GM12878 (cell line): Measurements from ENCODE around the gene HINT2. TPM values are rescaled to one million over a fixed set of nuclear protein-coding genes. Genes with fewer than 3 reads are reported as not detected.

ENCODE experiments used
- ATAC-seq: fragments of 200-7000 bp; cut with Tn5 transposase; 3 replicates; pipeline ENCODE4 v1.9.1; 2020; ENCODE audit warnings: mild to moderate bottlenecking, moderate library complexity
- BruUV-seq: library from RNA; stranded (reverse); fragments of 400-500 nt; replicated peaks from 2 replicates; lab custom pipeline; 2021; lab: Mats Ljungman, UMichigan
- CTCF ChIA-PET: fragments of 300-600 bp; sonication (Branson Sonifier 250); formaldehyde crosslinking; extraction: SDS; loops from one replicate; lab custom pipeline; 2021; ENCODE audit warnings: inconsistent platforms; lab: Yijun Ruan, JAX
- POLR2A ChIA-PET: fragments of 350-600 bp; formaldehyde crosslinking; extraction: SDS; loops from one replicate; lab custom pipeline; 2021; ENCODE audit warnings: inconsistent platforms; lab: Charles Lee
- RAD21 ChIA-PET: fragments of 300-600 bp; sonication (Branson Sonifier 250); formaldehyde crosslinking; loops from one replicate; lab custom pipeline; 2023; ENCODE audit warnings: antibody characterized with exemption; ENCODE audit not compliant: unreplicated experiment; lab: Charles Lee
- SMC1A ChIA-PET: fragments of 300-600 bp; sonication (Branson Sonifier 250); formaldehyde crosslinking; loops from one replicate; lab custom pipeline; 2023; ENCODE audit not compliant: unreplicated experiment, uncharacterized antibody; lab: Charles Lee
- DNase-seq: peaks from one replicate; pipeline ENCODE4 v3.0.0-alpha.2; 2011; ENCODE audit warnings: low read depth, low spot score
- FAIRE-seq: peaks from 3 replicates; lab custom pipeline; 2011; peaks lifted over from hg19 to GRCh38; lab: Jason Lieb, UNC
- H2AFZ ChIP-seq: 2 replicates; pipeline ENCODE4 v1.6.0; 2011; ENCODE audit warnings: low read depth, low read length, control low read depth; ENCODE audit not compliant: control insufficient read depth
- H3K27ac ChIP-seq: 2 replicates; pipeline ENCODE4 v1.5.1; 2011; ENCODE audit warnings: control low read depth; ENCODE audit not compliant: control insufficient read depth, insufficient read depth
- H3K27me3 ChIP-seq, 2 experiments: replicated peaks in 1 of 2; 2 replicates each; pipeline versions ENCODE4 v1.6.0 to v1.6.1; 2011; ENCODE audit warnings: low read length in 1 of 2; ENCODE audit not compliant: control insufficient read depth in 2 of 2, insufficient read depth in 2 of 2
- H3K36me3 ChIP-seq, 2 experiments: 2 replicates each; pipeline ENCODE4 v1.5.1; 2011; ENCODE audit warnings: low read length in 1 of 2; ENCODE audit not compliant: control insufficient read depth in 2 of 2, insufficient read depth in 2 of 2
- H3K4me1 ChIP-seq: 2 replicates; pipeline ENCODE4 v1.6.1; 2011; ENCODE audit warnings: mild to moderate bottlenecking, low read length, moderate library complexity, mixed read lengths; ENCODE audit not compliant: control insufficient read depth, insufficient read depth
- H3K4me2 ChIP-seq: 2 replicates; pipeline ENCODE4 v1.6.0; 2011; ENCODE audit warnings: control low read depth; ENCODE audit not compliant: control insufficient read depth, insufficient read depth
- H3K4me3 ChIP-seq: fragments of 200-600 bp; sonication (generic); 2 replicates; pipeline ENCODE4 v1.5.1; 2016
- H3K79me2 ChIP-seq: 2 replicates; pipeline ENCODE4 v1.6.0; 2011; ENCODE audit warnings: low read length; ENCODE audit not compliant: control insufficient read depth, insufficient read depth
- H3K9ac ChIP-seq: 2 replicates; pipeline ENCODE4 v1.8.0; 2011; ENCODE audit warnings: low read length, control low read depth, mixed read lengths; ENCODE audit not compliant: control insufficient read depth, insufficient read depth
- H3K9me3 ChIP-seq: replicated peaks from 3 replicates; pipeline ENCODE4 v1.5.1; 2011; ENCODE audit warnings: mild to moderate bottlenecking, low read length; ENCODE audit not compliant: control insufficient read depth, insufficient read depth
- H4K20me1 ChIP-seq: 2 replicates; pipeline ENCODE4 v1.6.0; 2011; ENCODE audit not compliant: control insufficient read depth, insufficient read depth
- EED ChIP-seq: sonication (generic); IDR thresholded peaks from 2 replicates; pipeline ENCODE4 v1.6.1; 2016; ENCODE audit warnings: antibody characterized with exemption, low read depth
- EP300 ChIP-seq, 2 experiments: fragments of 150-350 bp in 1 of 2; IDR thresholded peaks; 2 replicates each; pipeline ENCODE4 v1.6.1; 2011 to 2012; ENCODE audit warnings: low read depth in 2 of 2, low read length in 2 of 2, borderline replicate concordance in 1 of 2, improper control_type of control experiment in 1 of 2, inconsistent platforms in 1 of 2; ENCODE audit not compliant: control insufficient read depth in 1 of 2
- EZH2 ChIP-seq: IDR thresholded peaks from 2 replicates; pipeline ENCODE4 v1.6.1; 2012; ENCODE audit warnings: low read depth, mild to moderate bottlenecking, control low read depth, inconsistent platforms, low read length, borderline replicate concordance; ENCODE audit not compliant: control insufficient read depth
- HDGF ChIP-seq: fragments of 450-650 bp; IDR thresholded peaks from 2 replicates; pipeline ENCODE4 v1.6.1; 2016; ENCODE audit warnings: antibody characterized with exemption
- RAD21 ChIP-seq: IDR thresholded peaks from 2 replicates; pipeline ENCODE4 v1.6.1; 2011; ENCODE audit warnings: mild to moderate bottlenecking, low read depth, low read length, moderate library complexity; ENCODE audit not compliant: insufficient read depth
- RCOR1 ChIP-seq: conservative IDR thresholded peaks from 2 replicates; pipeline ENCODE4 v1.6.1; 2012; ENCODE audit warnings: low read depth, low read length, improper control_type of control experiment
- RUNX3 ChIP-seq: IDR thresholded peaks from 2 replicates; pipeline ENCODE4 v1.6.1; 2012; ENCODE audit warnings: low read length, inconsistent platforms
- SMC3 ChIP-seq: IDR thresholded peaks from 2 replicates; pipeline ENCODE4 v1.6.1; 2011; ENCODE audit warnings: low read length, improper control_type of control experiment, borderline replicate concordance
- SUPT20H ChIP-seq: IDR thresholded peaks from 2 replicates; pipeline ENCODE4 v1.6.1; 2011; ENCODE audit warnings: low read depth, mild to moderate bottlenecking, low read length, moderate library complexity, borderline replicate concordance; ENCODE audit not compliant: control insufficient read depth
- YY1 ChIP-seq: IDR thresholded peaks from 2 replicates; pipeline ENCODE4 v1.6.1; 2011; ENCODE audit warnings: low read depth, mild to moderate bottlenecking, low read length
- ZSCAN29 ChIP-seq: fragments of 450-650 bp; IDR thresholded peaks from 2 replicates; pipeline ENCODE4 v1.6.1; 2017; ENCODE audit warnings: mild to moderate bottlenecking, moderate library complexity
- WGBS: methylation state at CpG from one replicate; pipeline ENCODE4 v1.1.6; 2016; ENCODE audit warnings: low lambda C conversion rate; ENCODE audit not compliant: insufficient replicate concordance, insufficient coverage; ENCODE audit errors: missing lambda C conversion rate; 5-methylcytosine and 5-hydroxymethylcytosine counted together
- in situ Hi-C: fragments of 300-500 bp; cut with MboI; formaldehyde crosslinking; loops from 9 replicates; pipeline ENCODE4 v1.14.3; 2018; ENCODE audit warnings: mixed read lengths
- intact Hi-C: fragments of 100-400 bp; cut with micrococcal nuclease; formaldehyde crosslinking; loops from one replicate; pipeline ENCODE4 v1.14.2; 2022; ENCODE audit not compliant: unreplicated experiment
- polyA plus RNA-seq, 11 experiments: library from polyadenylated mRNA; depleted of rRNA in 4 of 11; unstranded in 6 of 11; stranded (reverse) in 5 of 11; fragments of >200 nt; fragmentation: Nextera tagmentation in 4 of 11; fragmentation: Illumina TruSeq in 1 of 11; extraction: Ambion mirVana in 4 of 11; extraction: Trizol in 1 of 11; gene quantifications; 1 replicate in 1 of 11; 2 replicates in 10 of 11; pipeline versions ENCODE4 v1.2.1 to v1.2.3, GENCODE V29; 2011 to 2016; ENCODE audit warnings: inconsistent platforms in 2 of 11, missing spikeins in 2 of 11, low read depth in 1 of 11
- total RNA-seq, 4 experiments: library from RNA; depleted of rRNA in 3 of 4; stranded (reverse); fragments of >200 nt in 3 of 4; fragmentation: Illumina TruSeq in 1 of 4; extraction: Trizol in 1 of 4; gene quantifications; 2 replicates each; pipeline versions ENCODE4 v1.2.1 to v1.2.3, GENCODE V29; 2013 to 2021
- TF ChIP-seq, protein P1 (sequence below), 3 experiments: IDR thresholded peaks in 2 of 3; conservative IDR thresholded peaks in 1 of 3; 2 replicates each; pipeline ENCODE4 v1.5.1; 2011; ENCODE audit warnings: low read depth in 3 of 3, low read length in 3 of 3, mild to moderate bottlenecking in 3 of 3, control low read depth in 2 of 3, moderate library complexity in 2 of 3, inconsistent platforms in 1 of 3, mixed read lengths in 1 of 3; ENCODE audit not compliant: control insufficient read depth in 2 of 3, insufficient read depth in 1 of 3; ENCODE audit errors: extremely low read depth in 1 of 3
- TF ChIP-seq, protein P2 (sequence below): fragments of 450-650 bp; IDR thresholded peaks from 2 replicates; pipeline ENCODE4 v1.6.1; 2016; ENCODE audit warnings: mild to moderate bottlenecking
- TF ChIP-seq, protein P3 (sequence below): fragments of 150-350 bp; IDR thresholded peaks from 2 replicates; pipeline ENCODE4 v1.6.1; 2014; ENCODE audit warnings: mild to moderate bottlenecking, low read depth, low read length

The HINT2 gene
- total and polyA plus RNA-seq, 10 of the 15 experiments (the other 5 are each of a cell fraction or from before 2014, with no cell fraction given): 12.1 to 144 (median 51.7) TPM

DNA sequence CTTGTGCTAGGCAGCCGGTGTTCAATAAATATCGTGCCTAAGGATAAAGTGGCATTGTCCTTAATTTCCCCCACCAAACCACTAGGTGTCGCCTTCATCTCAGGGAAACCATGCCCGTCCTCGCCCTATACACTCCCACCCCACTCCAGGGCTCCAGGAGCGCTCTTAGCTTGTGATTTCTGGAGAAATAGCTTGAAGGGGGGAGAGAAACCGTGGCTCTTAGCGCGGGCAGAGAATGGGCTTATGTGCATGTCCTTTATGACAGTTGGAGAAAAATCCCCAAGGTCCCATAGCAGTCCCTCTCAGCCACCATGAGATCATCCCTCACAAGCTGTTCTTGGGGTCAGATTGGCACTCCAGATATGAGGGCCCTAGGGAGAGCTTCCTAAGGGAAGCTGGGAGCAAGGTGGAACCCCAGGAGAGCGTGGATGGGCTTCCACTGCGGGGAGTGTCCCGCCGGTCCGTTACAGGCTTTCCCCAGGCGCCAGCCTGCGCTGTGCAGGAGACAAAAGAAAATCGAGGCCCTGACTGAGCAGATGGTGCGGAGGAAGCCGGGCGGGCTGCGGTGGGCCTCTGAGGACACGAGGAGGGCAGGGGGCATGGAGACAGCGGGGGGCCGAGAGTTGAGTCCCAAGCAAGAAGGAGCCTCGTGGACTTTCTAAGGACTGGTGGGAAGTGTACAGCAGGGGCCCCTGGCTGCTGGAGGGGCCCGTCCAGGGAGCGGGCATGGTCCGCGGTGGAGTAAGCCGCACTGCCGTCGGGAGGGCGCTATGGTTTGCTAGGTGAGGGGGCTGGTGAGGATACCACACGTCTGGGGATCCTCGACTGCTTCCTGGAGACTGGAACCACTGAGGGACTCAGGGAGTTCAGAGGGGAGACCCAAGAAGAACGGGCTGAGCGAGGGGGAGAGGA, 24.2 kb downstream of the HINT2 start:
- peaks cover 0 to 4% of the 10 kb centered on the region in 2 experiments; a peak in 3 of 4 replicates for H3K36me3 ChIP-seq
- CTCF ChIA-PET: interaction anchor here (0.6 to 5.1 kb wide), 46 partner anchors 8 to 850 kb away, joined by 3 to 101 read pairs (median 5); partner anchors contain the start of genes CCDC107, HINT2, RMRP and SPAG8
- ATAC-seq: peak; percentile 98
- no peaks in the 10 kb centered on the region for H3K4me1 ChIP-seq
- no peaks in the 10 kb centered on the region for H3K79me2 ChIP-seq
- no peaks in the 10 kb centered on the region for H3K9me3 ChIP-seq
- POLR2A ChIA-PET: interaction anchor here (1.3 kb wide), 1 partner anchor 36 kb away, joined by 3 read pairs; no protein-coding TSS in a partner anchor
- H3K27ac ChIP-seq: no peak overlapping the region
- BruUV-seq: no TSS peak
- TF ChIP-seq RCOR1: no peak
- peak; percentile 83 for TF ChIP-seq RAD21
- peak; percentile 19; the same call in 1 of the 2 replicates for TF ChIP-seq EED
- TF ChIP-seq RUNX3: peak; percentile 31; the same call in 1 of the 2 replicates
- peak; percentile 65 for TF ChIP-seq SMC3
- no peak for TF ChIP-seq SUPT20H
- TF ChIP-seq, protein P1, sequence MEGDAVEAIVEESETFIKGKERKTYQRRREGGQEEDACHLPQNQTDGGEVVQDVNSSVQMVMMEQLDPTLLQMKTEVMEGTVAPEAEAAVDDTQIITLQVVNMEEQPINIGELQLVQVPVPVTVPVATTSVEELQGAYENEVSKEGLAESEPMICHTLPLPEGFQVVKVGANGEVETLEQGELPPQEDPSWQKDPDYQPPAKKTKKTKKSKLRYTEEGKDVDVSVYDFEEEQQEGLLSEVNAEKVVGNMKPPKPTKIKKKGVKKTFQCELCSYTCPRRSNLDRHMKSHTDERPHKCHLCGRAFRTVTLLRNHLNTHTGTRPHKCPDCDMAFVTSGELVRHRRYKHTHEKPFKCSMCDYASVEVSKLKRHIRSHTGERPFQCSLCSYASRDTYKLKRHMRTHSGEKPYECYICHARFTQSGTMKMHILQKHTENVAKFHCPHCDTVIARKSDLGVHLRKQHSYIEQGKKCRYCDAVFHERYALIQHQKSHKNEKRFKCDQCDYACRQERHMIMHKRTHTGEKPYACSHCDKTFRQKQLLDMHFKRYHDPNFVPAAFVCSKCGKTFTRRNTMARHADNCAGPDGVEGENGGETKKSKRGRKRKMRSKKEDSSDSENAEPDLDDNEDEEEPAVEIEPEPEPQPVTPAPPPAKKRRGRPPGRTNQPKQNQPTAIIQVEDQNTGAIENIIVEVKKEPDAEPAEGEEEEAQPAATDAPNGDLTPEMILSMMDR (IDR thresholded peaks at IDR 0.05 in 2 of 3, conservative IDR thresholded peaks at IDR 0.05 in 1 of 3; ENCODE audit: control insufficient read depth in 2 of 3, extremely low read depth in 1 of 3, insufficient read depth in 1 of 3, low read depth in 3 of 3, low read length in 3 of 3): peak; percentile 84 to 94 (median 91)
- no peak for TF ChIP-seq EP300 (IDR thresholded peaks at IDR 0.05; ENCODE audit: borderline replicate concordance in 1 of 2, control insufficient read depth in 1 of 2, low read depth in 2 of 2, low read length in 2 of 2)
- TF ChIP-seq, protein P2, sequence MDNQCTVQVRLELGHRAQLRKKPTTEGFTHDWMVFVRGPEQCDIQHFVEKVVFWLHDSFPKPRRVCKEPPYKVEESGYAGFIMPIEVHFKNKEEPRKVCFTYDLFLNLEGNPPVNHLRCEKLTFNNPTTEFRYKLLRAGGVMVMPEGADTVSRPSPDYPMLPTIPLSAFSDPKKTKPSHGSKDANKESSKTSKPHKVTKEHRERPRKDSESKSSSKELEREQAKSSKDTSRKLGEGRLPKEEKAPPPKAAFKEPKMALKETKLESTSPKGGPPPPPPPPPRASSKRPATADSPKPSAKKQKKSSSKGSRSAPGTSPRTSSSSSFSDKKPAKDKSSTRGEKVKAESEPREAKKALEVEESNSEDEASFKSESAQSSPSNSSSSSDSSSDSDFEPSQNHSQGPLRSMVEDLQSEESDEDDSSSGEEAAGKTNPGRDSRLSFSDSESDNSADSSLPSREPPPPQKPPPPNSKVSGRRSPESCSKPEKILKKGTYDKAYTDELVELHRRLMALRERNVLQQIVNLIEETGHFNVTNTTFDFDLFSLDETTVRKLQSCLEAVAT: no peak
- TF ChIP-seq, protein P3, sequence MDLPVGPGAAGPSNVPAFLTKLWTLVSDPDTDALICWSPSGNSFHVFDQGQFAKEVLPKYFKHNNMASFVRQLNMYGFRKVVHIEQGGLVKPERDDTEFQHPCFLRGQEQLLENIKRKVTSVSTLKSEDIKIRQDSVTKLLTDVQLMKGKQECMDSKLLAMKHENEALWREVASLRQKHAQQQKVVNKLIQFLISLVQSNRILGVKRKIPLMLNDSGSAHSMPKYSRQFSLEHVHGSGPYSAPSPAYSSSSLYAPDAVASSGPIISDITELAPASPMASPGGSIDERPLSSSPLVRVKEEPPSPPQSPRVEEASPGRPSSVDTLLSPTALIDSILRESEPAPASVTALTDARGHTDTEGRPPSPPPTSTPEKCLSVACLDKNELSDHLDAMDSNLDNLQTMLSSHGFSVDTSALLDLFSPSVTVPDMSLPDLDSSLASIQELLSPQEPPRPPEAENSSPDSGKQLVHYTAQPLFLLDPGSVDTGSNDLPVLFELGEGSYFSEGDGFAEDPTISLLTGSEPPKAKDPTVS: no peak
- TF ChIP-seq HDGF: no peak
- 0 out of 2 replicates have a peak, but pooled peaks have one; percentile 44 for TF ChIP-seq YY1
- no peak for TF ChIP-seq EZH2
- no peak for TF ChIP-seq ZSCAN29
- in situ Hi-C loops: no loop called here
- WGBS: 64% methylated on average over 35 of the region's 37 CpGs
- peak; percentile 97 for FAIRE-seq
- H4K20me1 ChIP-seq: no peaks in the 10 kb centered on the region; the same call in 1 of the 2 replicates
- no peak overlapping the region for H3K4me2 ChIP-seq
- no peak overlapping the region for H3K4me3 ChIP-seq
- RAD21 ChIA-PET: interaction anchor here (0.8 to 2.2 kb wide), 17 partner anchors 21 to 187 kb away, joined by 3 to 26 read pairs (median 5); partner anchors contain the start of genes CCDC107, RMRP and SPAG8
- intact Hi-C loops: loop anchor here (1.0 to 2.0 kb wide), 3 partner anchors 24 to 92 kb away; partner anchors contain the start of gene HINT2
- SMC1A ChIA-PET: interaction anchor here (0.6 to 3.1 kb wide), 15 partner anchors 12 to 144 kb away, joined by 3 to 26 read pairs (median 3); partner anchors contain the start of gene SPAG8
- no peak for DNase-seq
- H2AFZ ChIP-seq: no peak overlapping the region
- H3K9ac ChIP-seq: no peak overlapping the region
- no peaks in the 10 kb centered on the region for H3K27me3 ChIP-seq
